T47D (cell line): Measurements from ENCODE around the gene RSPO4.
A peak's percentile ranks its signal among the peaks of the same experiment; 100 is the strongest.
"Not testable (repeated sequence)": the region's sequence is repeated elsewhere in the genome, so short reads cannot be mapped to it uniquely, and the experiment has no call there.

Experiments used
- DNase-seq, 2 experiments: peaks; one replicate each; pipeline versions ENCODE4 v3.0.0 to v3.0.0-alpha.2; 2011 to 2012; ENCODE audit warnings: low read depth in 1 of 2, low spot score in 1 of 2
- JUND ChIP-seq: IDR thresholded peaks from 2 replicates; pipeline ENCODE4 v1.6.1; 2012; ENCODE audit warnings: low read depth
- in situ Hi-C: cut with HindIII; loops from 2 replicates; pipeline ENCODE4 v1.10.0; 2016; ENCODE audit warnings: low sequenced_read_pairs, low pct_unique_long_range_greater_than_20kb

RSPO4 gene

DNA sequence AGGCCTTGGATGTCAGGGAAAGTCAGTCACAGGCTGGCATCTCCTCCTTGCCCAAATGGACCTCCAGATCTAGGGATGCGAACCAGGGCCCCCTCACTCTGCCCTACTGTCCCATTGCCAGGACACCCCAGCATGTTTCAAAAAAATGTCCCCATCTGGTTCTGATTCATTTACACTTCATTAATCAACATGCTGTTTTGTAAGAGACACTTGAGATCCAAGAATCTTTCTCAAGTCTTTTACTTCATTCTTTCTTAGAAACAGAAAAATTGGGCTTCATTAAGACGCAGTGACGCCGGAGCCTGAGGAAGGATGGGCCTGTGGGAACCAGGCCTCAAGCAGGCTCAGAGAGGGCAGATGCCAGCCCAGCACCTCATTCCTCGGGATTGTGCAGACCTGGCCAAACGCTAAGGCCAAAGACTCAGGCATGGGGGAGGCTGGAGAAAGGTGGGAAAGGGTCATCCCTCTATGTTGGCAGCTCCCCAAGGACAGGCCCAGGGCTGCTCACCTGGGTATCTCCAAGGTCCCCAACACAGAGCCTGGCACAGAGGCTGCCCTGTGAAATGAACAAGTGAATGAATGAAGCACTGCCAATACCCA lies 3.8 kb downstream of the RSPO4 start:
- DNase-seq, result no peak

DNA sequence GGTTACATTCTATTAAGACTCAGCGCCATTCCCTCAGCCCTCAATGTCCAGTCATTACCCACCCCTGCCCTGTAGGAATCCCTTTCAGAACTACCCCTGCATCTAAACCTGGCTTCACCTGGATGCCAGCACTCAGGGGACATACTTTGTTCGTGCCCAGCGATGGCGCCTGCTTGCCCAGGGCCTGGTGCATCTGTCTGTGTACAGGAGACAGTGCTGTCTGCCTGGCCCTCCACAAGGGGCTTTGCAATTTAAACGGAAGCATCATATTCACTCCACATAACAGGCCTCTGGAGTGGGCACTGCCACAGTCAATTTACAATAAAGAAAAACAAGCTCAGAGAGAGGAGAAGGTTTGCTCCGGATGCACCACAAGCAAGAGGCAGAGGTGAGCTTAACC lies 4.6 kb downstream of the RSPO4 start:
- in situ Hi-C loops, result no loop called here
- no peak for DNase-seq

More for the DNA sequence above, 3.8 kb downstream of the RSPO4 start:
- no peak for TF ChIP-seq JUND
- in situ Hi-C loops, result no loop called here

DNA sequence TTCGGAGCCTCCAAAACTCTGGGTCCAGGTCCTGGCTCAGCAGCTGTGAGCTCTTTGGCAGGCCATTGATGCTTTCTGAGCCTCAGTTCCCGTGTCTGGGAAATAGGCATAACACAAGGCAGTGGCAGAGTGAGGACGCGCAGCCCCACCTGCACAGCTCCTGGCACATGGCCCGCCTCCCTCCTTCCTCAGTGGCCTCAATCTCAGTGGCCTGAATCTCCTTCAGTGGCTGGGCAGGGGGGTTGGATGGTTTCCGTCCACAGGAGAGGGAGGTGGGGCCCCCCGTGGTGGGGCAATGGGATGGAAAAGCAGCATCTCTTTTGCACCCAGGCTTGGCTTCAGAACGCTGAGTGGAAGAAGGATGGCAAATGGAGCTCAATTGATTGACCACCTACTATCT lies 5.1 kb downstream of the RSPO4 start:
- no peak for DNase-seq
- in situ Hi-C loops, result no loop called here
- TF ChIP-seq JUND, result no peak

More for the DNA sequence above, 4.6 kb downstream of the RSPO4 start:
- TF ChIP-seq JUND, result no peak

DNA sequence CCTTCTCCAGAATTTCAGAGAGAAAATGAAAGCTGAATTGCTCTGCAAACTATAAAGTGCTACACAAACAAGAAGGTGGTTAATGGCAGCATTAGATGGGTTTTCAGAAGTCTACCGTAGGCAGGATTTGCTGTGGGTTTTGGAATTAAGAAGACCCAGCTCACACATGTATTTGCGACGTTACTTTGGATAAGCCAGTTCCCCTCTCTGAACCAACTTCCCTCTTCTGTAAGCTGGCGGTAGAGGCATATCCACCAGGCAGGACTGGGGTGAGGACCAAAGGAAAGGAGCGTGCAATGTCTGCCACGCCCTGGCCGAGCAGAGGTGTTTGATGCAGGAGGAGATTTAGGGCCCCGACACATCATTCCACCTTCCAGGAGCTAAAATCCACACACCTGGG lies 6.9 kb downstream of the RSPO4 start:
- in situ Hi-C loops, result no loop called here
- TF ChIP-seq JUND, result no peak
- DNase-seq, result no peak

DNA sequence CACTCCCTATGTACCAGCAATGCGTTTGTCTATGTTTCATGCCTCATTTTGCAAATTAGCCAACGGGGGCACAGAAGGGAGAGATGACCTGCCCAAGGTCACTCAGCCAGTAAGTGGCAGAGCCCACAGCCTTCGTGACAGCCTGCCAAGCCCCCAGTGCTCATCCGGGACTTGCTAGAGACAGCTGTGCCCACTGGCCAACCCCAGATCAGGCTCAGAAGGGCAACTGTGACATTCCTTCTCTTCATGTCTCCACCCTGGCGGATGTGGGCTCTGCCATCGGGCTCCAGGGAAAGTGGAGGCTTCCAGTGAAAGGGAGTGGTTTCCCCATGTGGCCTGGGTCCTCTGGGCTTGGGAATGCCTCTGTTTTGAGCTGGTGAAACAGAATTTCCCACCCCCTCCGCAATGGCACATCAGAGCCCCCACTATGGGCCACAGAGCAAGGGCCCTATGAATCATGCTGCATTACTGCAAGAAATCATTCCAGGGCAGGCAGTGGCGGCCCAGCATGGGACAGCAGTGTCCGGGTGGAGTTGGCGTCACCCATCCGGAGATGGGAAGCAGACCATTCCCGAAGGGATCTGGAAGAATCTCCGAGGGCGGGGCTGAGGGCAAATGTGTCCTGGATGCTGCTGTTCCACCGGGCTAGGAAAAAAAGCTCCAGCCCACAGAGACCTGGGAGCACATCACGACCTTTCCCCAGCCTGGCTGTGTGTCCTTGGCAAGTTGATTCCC lies 9.1 kb downstream of the RSPO4 start:
- in situ Hi-C loops, result no loop called here
- no peak for TF ChIP-seq JUND
- DNase-seq, result no peak

DNA sequence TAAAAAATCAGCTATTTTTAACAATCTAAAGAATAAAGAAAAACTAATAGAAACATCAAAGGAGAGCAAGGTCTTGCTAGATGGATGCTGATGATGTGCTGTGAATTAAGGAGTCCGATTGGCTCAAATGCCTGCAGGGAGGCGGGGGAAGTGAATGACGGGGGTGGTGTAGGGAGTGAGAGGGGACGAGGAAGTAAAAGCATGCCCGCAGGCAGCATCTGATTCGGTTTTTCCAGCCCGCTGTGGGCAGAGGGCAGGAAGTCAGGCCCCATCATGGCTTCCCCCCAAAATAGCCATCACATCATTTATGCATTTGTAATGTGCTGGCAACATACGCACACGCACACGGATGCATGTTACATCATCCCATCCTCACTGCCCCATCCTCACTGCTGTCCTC lies 10.3 kb downstream of the RSPO4 start:
- in situ Hi-C loops, result no loop called here
- peak in 1 of 2 experiments; percentile 25 for DNase-seq
- no peak for TF ChIP-seq JUND

DNA sequence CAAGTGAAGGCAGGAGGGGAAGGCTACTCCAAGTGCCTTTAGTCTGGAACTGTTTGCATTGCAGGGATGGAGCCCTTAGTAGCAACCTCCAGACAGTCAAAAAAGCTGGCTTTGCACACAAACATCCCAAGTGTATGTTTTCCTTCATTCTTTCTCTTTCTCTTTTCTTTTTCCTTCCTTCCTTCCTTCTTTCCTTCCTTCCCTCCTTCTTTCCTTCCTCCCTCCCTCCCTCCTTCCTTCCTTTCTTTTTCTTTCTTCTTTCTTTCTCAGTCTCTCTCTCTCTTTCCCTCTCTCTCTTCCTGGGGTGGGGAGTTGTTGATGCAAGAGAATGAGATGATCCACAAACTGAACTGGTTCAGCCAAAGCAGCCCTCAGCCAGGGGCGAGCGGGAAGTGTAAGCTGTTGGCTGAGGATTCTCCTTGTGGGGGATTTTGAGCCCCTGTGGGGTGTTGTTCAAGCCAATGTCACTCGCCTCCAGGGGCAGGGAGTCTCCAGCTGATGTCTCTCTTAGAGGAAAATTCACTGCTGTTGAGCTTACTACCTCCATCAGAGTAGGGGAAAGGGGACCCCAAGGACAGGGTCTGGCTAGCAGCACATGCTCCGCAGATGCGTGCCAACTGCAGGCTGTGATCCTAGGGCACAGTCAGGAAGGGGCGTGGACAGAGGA lies 11.7 kb downstream of the RSPO4 start:
- TF ChIP-seq JUND, result no peak
- no peak for DNase-seq
- in situ Hi-C loops, result no loop called here

DNA sequence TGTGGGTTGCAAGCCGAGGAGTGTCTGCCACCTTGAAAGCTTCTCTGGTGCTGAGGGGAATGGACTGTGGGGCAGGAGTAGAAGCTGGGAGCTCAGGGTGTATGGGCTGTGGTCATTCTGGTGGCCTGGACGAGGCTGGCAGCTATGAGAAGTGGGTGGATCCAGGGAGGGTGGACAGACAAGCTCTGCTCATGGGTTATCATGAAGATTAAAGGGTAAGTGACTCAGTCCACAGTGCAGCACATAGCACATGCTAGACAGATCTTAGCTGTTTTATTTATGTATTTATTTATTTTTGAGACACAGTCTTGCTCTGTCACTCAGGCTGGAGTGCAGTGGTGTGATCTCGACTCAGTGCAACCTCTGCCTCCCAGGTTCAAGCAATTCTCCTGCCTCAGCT lies 13.8 kb downstream of the RSPO4 start:
- TF ChIP-seq JUND, result no peak
- in situ Hi-C loops, result no loop called here
- no peak for DNase-seq

DNA sequence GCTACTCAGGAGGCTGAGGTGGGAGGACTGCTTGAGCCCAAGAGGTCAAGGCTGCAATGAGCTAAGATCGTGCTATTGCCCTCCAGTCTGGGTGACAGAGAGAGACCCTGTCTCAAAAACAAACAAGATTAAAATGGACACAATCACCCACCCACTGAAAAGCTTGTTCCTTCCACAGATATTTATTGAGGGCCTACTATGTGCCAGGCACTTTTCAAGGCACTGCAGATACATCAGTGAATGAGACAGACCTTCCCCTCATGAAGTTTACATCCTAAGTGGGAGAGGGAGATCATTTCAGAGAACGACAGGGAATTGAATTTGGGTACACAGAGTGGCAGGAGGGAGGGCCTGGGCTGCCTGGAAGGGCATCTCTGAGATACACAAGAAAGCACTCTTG lies 14.4 kb downstream of the RSPO4 start:
- DNase-seq, result no peak
- TF ChIP-seq JUND, result no peak
- in situ Hi-C loops, result no loop called here

DNA sequence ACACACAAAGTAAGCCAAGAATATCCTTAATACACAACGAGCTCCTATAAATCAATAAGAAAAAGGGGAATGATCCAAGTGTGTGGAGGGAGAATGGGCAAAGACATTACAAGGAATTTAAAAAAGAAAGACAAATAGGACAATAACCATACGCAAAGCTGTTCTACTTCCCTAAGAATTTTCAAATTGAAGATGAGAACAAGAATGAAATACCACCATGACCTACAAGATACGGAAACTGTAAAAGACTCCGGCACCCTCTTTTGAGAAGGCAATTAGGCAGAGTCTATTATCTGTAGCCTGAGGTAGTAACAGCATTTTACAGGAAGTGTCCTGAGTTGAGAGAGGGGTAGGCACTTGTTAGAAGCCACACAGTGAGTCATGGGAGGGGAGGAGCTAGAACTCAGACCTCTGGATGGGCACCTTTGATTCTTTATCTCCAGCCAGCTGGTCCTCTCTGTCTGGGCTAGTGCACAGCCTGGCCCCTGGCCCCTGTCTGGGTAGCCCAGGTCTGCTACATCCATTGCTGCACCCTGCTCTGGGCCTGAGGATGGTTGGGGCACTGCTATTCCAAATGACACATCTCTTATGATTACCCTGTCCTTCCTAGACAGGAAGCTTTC lies 15.3 kb downstream of the RSPO4 start:
- in situ Hi-C loops, result no loop called here
- no peak for DNase-seq
- no peak for TF ChIP-seq JUND

DNA sequence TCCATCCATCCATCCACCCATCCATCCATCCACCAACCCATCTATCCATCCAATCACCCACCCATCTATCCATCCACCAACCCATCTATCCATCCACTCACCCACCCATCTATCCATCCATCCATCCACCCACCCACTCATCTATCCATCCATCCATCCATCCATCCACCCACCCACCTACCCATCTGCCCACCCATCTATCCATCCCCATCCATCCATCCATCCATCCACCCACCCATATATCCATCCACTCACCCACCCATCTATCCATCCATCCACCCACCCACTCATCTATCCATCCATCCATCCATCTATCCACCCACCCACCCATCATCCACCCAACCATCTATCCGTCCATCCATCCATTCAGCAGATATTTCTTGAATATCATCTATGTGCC lies 17.1 kb downstream of the RSPO4 start:
- in situ Hi-C loops, DNase-seq: not testable (repeated sequence)

DNA sequence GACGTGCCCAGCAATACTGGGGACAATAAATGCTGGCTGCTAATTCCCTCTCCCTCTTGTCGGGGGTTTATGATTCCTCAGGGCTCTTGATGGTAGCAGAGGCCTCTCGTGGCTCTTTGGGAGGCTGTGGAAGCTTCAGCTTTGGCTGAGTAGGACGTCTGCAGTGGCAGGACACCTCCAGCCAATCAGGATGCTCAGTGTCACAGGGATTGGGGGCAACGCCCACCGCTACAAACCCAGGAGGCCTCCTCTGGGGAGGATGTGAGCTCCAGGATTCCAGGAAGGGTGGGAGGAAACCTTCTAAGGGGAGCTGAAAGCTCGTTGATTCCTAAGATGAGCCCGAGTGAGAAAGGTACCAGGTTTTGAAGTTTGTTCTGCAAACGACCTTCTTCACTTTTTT lies 19.4 kb downstream of the RSPO4 start:
- TF ChIP-seq JUND, result no peak
- in situ Hi-C loops, result no loop called here
- no peak for DNase-seq

DNA sequence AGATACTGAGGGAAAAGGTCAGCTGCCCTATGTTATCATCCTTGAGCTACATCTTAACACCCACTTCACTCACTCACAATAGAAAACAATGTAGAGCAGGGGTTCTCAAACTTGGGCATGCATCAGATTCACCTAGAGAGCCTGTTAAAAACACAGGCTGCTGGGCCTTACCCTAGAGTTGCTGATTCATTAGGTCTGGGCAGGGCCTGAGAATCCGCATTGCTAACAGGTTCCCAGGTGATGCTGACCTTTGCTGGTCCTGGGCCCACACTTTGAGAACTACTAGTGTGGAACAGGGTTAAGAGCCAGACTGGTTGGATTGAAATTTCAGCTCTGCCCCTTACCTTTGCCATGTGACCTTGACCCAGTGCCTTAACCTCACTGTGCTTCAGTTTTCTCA lies 25.1 kb downstream of the RSPO4 start:
- TF ChIP-seq JUND, result no peak
- in situ Hi-C loops, result no loop called here

More for the DNA sequence above, 25.1 kb downstream of the RSPO4 start:
- no peak for DNase-seq
